ENCODE measurements around the gene ANKRD6.

Gene ANKRD6

GRCh38 chr6:89613790-89614189, 180.8 kb downstream of the ANKRD6 start:
- no CpG with 5 or more reads among the region's 5 CpGs for WGBS (ENCODE audit: extremely low coverage, insufficient coverage, low lambda C conversion rate)

DNA sequence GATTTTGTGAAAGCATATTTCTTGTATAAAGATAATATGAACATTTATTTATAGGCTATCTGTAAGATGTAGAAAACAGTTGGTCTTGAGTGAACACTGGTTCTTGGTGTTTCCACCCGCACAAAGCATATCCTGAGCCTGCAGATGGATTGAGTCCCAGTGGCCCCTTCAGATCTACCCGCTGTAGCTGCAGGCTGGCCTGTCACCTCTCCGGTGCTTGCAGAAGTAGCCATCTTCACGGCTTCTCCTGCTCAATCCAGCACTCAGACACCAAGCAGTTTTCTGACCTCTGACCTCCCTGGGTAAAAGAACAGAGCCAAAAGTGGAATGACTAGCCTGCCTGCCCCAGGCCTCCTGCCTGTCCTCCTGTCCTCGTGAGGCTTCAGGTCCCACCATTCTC, 182.9 kb downstream of the ANKRD6 start:
- Histone ChIP-seq H3K9ac (ENCODE audit: low read length) (no peak overlapping the region), H3K4me3 (ENCODE audit: low read length) (no peak overlapping the region), H3K79me1 (ENCODE audit: low read length) (no peaks in the 10 kb centered on the region), H3K4me2 (ENCODE audit: low read length) (no peak overlapping the region), H3K27ac (ENCODE audit: low read depth, low read length) (no peak overlapping the region), H3K18ac (ENCODE audit: low read length) (no peak overlapping the region), H2BK5ac (ENCODE audit: low read length) (no peak overlapping the region), H3K4ac (ENCODE audit: low read depth, low read length) (no peak overlapping the region), H3K56ac (ENCODE audit: low read length) (no peak overlapping the region), H2BK120ac (ENCODE audit: low read depth, low read length) (no peak overlapping the region), H4K5ac (ENCODE audit: low read length) (no peak overlapping the region), H3K4me1 (ENCODE audit: control insufficient read depth, low read depth, low read length) (no peaks in the 10 kb centered on the region), H4K8ac (ENCODE audit: low read depth, low read length) (no peak overlapping the region), H2BK15ac (replicated peaks; ENCODE audit: low read depth) (no peak overlapping the region), H2AK5ac (ENCODE audit: low read length) (no peak overlapping the region), H3K23ac (ENCODE audit: low read length) (no peak overlapping the region), H3K79me2 (ENCODE audit: control insufficient read depth, insufficient read depth, low read length) (no peaks in the 10 kb centered on the region), H3K27me3 (ENCODE audit: insufficient read depth, low read length, poor library complexity) (no peaks in the 10 kb centered on the region), H3K36me3 (ENCODE audit: control insufficient read depth, insufficient read depth, low read length) (no peaks in the 10 kb centered on the region)
- DNase-seq = no peak
- WGBS (ENCODE audit: extremely low coverage, insufficient coverage, low lambda C conversion rate) = no CpG with 5 or more reads among the region's 5 CpGs

More at GRCh38 chr6:89613790-89614189, 180.8 kb downstream of the ANKRD6 start:
- Histone ChIP-seq H3K4me2 (ENCODE audit: low read length) (no peak overlapping the region), H2BK15ac (replicated peaks; ENCODE audit: low read depth) (no peak overlapping the region), H3K27ac (ENCODE audit: low read depth, low read length) (no peak overlapping the region), H3K79me1 (ENCODE audit: low read length) (no peaks in the 10 kb centered on the region), H2AK5ac (ENCODE audit: low read length) (no peak overlapping the region), H2BK5ac (ENCODE audit: low read length) (no peak overlapping the region), H3K23ac (ENCODE audit: low read length) (no peak overlapping the region), H3K56ac (ENCODE audit: low read length) (no peak overlapping the region), H4K8ac (ENCODE audit: low read depth, low read length) (no peak overlapping the region), H3K9ac (ENCODE audit: low read length) (no peak overlapping the region), H3K4me3 (ENCODE audit: low read length) (no peak overlapping the region), H2BK120ac (ENCODE audit: low read depth, low read length) (no peak overlapping the region), H3K4ac (ENCODE audit: low read depth, low read length) (no peak overlapping the region), H3K27me3 (ENCODE audit: insufficient read depth, low read length, poor library complexity) (no peaks in the 10 kb centered on the region), H4K5ac (ENCODE audit: low read length) (no peak overlapping the region), H3K36me3 (ENCODE audit: control insufficient read depth, insufficient read depth, low read length) (no peaks in the 10 kb centered on the region), H3K79me2 (ENCODE audit: control insufficient read depth, insufficient read depth, low read length) (no peaks in the 10 kb centered on the region), H3K4me1 (ENCODE audit: control insufficient read depth, low read depth, low read length) (no peaks in the 10 kb centered on the region), H3K18ac (ENCODE audit: low read length) (no peak overlapping the region)
- DNase-seq = no peak

DNA sequence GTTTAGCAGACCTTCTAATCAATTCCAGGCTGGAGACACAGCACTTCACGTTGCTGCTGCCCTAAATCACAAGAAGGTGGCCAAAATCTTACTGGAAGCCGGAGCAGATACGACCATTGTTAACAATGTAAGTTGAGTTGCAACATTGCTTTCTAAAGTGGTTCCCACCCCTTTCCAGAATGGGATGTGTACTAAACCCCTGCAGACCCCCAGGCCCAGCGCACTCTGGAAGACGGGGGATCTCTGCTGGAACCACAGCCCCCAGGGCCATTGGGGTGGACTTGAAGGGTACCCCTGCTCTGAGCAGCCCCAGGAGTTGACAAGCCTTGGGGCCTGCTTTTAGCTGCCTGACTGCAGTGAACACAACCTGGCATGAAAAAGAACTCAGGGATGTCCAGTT, 183.6 kb downstream of the ANKRD6 start:
- no peak overlapping the region for H2BK120ac ChIP-seq (ENCODE audit: low read depth, low read length)
- H2AK5ac ChIP-seq (ENCODE audit: low read length) = no peak overlapping the region
- no peak overlapping the region for H3K4me2 ChIP-seq (ENCODE audit: low read length)

GRCh38 chr6:89618026-89618425, 185.1 kb downstream of the ANKRD6 start:
- H3K23ac ChIP-seq (ENCODE audit: low read length) = no peak overlapping the region
- H2BK5ac ChIP-seq (ENCODE audit: low read length) = no peak overlapping the region
- H3K4me3 ChIP-seq (ENCODE audit: low read length) = no peak overlapping the region
- no peak overlapping the region for H3K4me2 ChIP-seq (ENCODE audit: low read length)
- no peak overlapping the region for H4K8ac ChIP-seq (ENCODE audit: low read depth, low read length)
- H3K56ac ChIP-seq (ENCODE audit: low read length) = no peak overlapping the region
- H2BK120ac ChIP-seq (ENCODE audit: low read depth, low read length) = no peak overlapping the region
- H3K27me3 ChIP-seq (ENCODE audit: insufficient read depth, low read length, poor library complexity) = no peaks in the 10 kb centered on the region
- H3K79me1 ChIP-seq (ENCODE audit: low read length) = no peaks in the 10 kb centered on the region
- H3K79me2 ChIP-seq (ENCODE audit: control insufficient read depth, insufficient read depth, low read length) = no peaks in the 10 kb centered on the region
- no peak overlapping the region for H3K4ac ChIP-seq (ENCODE audit: low read depth, low read length)
- H3K27ac ChIP-seq (ENCODE audit: low read depth, low read length) = no peak overlapping the region
- DNase-seq = no peak
- H3K9ac ChIP-seq (ENCODE audit: low read length) = no peak overlapping the region
- no peaks in the 10 kb centered on the region for H3K36me3 ChIP-seq (ENCODE audit: control insufficient read depth, insufficient read depth, low read length)
- WGBS (ENCODE audit: extremely low coverage, insufficient coverage, low lambda C conversion rate) = no CpG with 5 or more reads among the region's 6 CpGs
- H3K18ac ChIP-seq (ENCODE audit: low read length) = no peak overlapping the region
- H4K5ac ChIP-seq (ENCODE audit: low read length) = no peak overlapping the region
- no peak overlapping the region for H2AK5ac ChIP-seq (ENCODE audit: low read length)
- no peak overlapping the region for H2BK15ac ChIP-seq (replicated peaks; ENCODE audit: low read depth)
- no peaks in the 10 kb centered on the region for H3K4me1 ChIP-seq (ENCODE audit: control insufficient read depth, low read depth, low read length)

More for the DNA sequence above, 183.6 kb downstream of the ANKRD6 start:
- Histone ChIP-seq H3K27ac (ENCODE audit: low read depth, low read length) (no peak overlapping the region), H3K79me1 (ENCODE audit: low read length) (no peaks in the 10 kb centered on the region), H3K18ac (ENCODE audit: low read length) (no peak overlapping the region), H2BK5ac (ENCODE audit: low read length) (no peak overlapping the region), H3K23ac (ENCODE audit: low read length) (no peak overlapping the region), H4K8ac (ENCODE audit: low read depth, low read length) (no peak overlapping the region), H3K4ac (ENCODE audit: low read depth, low read length) (no peak overlapping the region), H3K4me3 (ENCODE audit: low read length) (no peak overlapping the region), H3K27me3 (ENCODE audit: insufficient read depth, low read length, poor library complexity) (no peaks in the 10 kb centered on the region), H2BK15ac (replicated peaks; ENCODE audit: low read depth) (no peak overlapping the region), H3K56ac (ENCODE audit: low read length) (no peak overlapping the region), H4K5ac (ENCODE audit: low read length) (no peak overlapping the region), H3K36me3 (ENCODE audit: control insufficient read depth, insufficient read depth, low read length) (no peaks in the 10 kb centered on the region), H3K9ac (ENCODE audit: low read length) (no peak overlapping the region), H3K4me1 (ENCODE audit: control insufficient read depth, low read depth, low read length) (no peaks in the 10 kb centered on the region), H3K79me2 (ENCODE audit: control insufficient read depth, insufficient read depth, low read length) (no peaks in the 10 kb centered on the region)
- no CpG with 5 or more reads among the region's 5 CpGs for WGBS (ENCODE audit: extremely low coverage, insufficient coverage, low lambda C conversion rate)
- no peak for DNase-seq

- H3K27ac ChIP-seq (ENCODE audit: low read depth, low read length) = no peak overlapping the region
Measured at GRCh38 chr6:89619567-89619966, 186.6 kb downstream of the ANKRD6 start.

GRCh38 chr6:89623749-89624148, 190.8 kb downstream of the ANKRD6 start:
- Histone ChIP-seq H3K79me2 (ENCODE audit: control insufficient read depth, insufficient read depth, low read length) (no peaks in the 10 kb centered on the region), H4K5ac (ENCODE audit: low read length) (no peak overlapping the region), H4K8ac (ENCODE audit: low read depth, low read length) (no peak overlapping the region), H2BK15ac (replicated peaks; ENCODE audit: low read depth) (no peak overlapping the region), H3K27ac (ENCODE audit: low read depth, low read length) (no peak overlapping the region), H3K4me2 (ENCODE audit: low read length) (no peak overlapping the region), H3K9ac (ENCODE audit: low read length) (no peak overlapping the region), H3K27me3 (ENCODE audit: insufficient read depth, low read length, poor library complexity) (no peaks in the 10 kb centered on the region), H3K36me3 (ENCODE audit: control insufficient read depth, insufficient read depth, low read length) (peaks cover 5% of the 10 kb centered on the region), H3K56ac (ENCODE audit: low read length) (no peak overlapping the region), H2AK5ac (ENCODE audit: low read length) (no peak overlapping the region), H2BK120ac (ENCODE audit: low read depth, low read length) (no peak overlapping the region), H3K4me3 (ENCODE audit: low read length) (no peak overlapping the region), H3K4me1 (ENCODE audit: control insufficient read depth, low read depth, low read length) (no peaks in the 10 kb centered on the region), H2BK5ac (ENCODE audit: low read length) (no peak overlapping the region), H3K4ac (ENCODE audit: low read depth, low read length) (no peak overlapping the region), H3K79me1 (ENCODE audit: low read length) (no peaks in the 10 kb centered on the region), H3K23ac (ENCODE audit: low read length) (no peak overlapping the region), H3K18ac (ENCODE audit: low read length) (no peak overlapping the region)
- WGBS (ENCODE audit: extremely low coverage, insufficient coverage, low lambda C conversion rate) = no CpG with 5 or more reads among the region's 8 CpGs
- no peak for DNase-seq

More at GRCh38 chr6:89619567-89619966, 186.6 kb downstream of the ANKRD6 start:
- WGBS (ENCODE audit: extremely low coverage, insufficient coverage, low lambda C conversion rate) = no CpG with 5 or more reads among the region's 6 CpGs
- no peak overlapping the region for H3K4me3 ChIP-seq (ENCODE audit: low read length)
- no peak overlapping the region for H3K18ac ChIP-seq (ENCODE audit: low read length)
- H3K56ac ChIP-seq (ENCODE audit: low read length) = no peak overlapping the region
- H4K8ac ChIP-seq (ENCODE audit: low read depth, low read length) = no peak overlapping the region
- H3K4me2 ChIP-seq (ENCODE audit: low read length) = no peak overlapping the region
- no peak overlapping the region for H3K9ac ChIP-seq (ENCODE audit: low read length)
- no peak overlapping the region for H2AK5ac ChIP-seq (ENCODE audit: low read length)
- H3K4me1 ChIP-seq (ENCODE audit: control insufficient read depth, low read depth, low read length) = no peaks in the 10 kb centered on the region
- H3K79me2 ChIP-seq (ENCODE audit: control insufficient read depth, insufficient read depth, low read length) = no peaks in the 10 kb centered on the region
- H3K4ac ChIP-seq (ENCODE audit: low read depth, low read length) = no peak overlapping the region
- H3K23ac ChIP-seq (ENCODE audit: low read length) = no peak overlapping the region
- no peak overlapping the region for H4K5ac ChIP-seq (ENCODE audit: low read length)
- no peak overlapping the region for H2BK120ac ChIP-seq (ENCODE audit: low read depth, low read length)
- no peak overlapping the region for H2BK15ac ChIP-seq (replicated peaks; ENCODE audit: low read depth)
- no peaks in the 10 kb centered on the region for H3K79me1 ChIP-seq (ENCODE audit: low read length)
- no peak overlapping the region for H2BK5ac ChIP-seq (ENCODE audit: low read length)
- no peak for DNase-seq
- no peaks in the 10 kb centered on the region for H3K27me3 ChIP-seq (ENCODE audit: insufficient read depth, low read length, poor library complexity)
- H3K36me3 ChIP-seq (ENCODE audit: control insufficient read depth, insufficient read depth, low read length) = no peaks in the 10 kb centered on the region
